ENCODE results near the gene PDE7B. TPM values are rescaled to one million over a fixed set of nuclear protein-coding genes. Genes with fewer than 3 reads are reported as not detected.

The PDE7B gene
- total RNA-seq, 1 experiment from 2014 or later, result not detected

DNA sequence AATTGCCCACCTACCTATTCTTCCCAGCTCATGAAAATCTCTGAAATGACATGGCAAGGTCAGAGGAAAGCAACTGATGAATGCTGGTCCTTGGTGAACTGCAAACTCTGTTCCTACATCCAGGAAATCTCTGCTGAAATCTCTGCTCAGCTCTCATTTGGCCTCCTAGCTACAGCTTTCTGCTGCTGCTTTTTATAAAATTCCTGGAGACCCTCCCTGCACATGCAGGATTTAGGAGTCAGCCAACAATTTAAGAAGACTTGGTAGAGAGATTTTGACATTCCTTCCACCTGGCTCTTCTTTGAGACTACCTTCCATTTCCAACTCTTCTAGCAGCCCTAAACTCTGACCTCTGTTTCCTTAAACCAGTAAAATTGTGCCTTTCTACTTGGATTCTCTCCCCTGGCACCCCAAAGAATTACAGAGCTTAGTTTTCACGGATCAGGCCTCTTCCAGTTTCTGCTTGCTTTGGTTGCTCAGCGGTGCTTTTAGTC is 55.5 kb downstream of the PDE7B start:
- H3K27ac ChIP-seq (ENCODE audit: low read length), result no peak overlapping the region
- H3K36me3 ChIP-seq (ENCODE audit: low read depth, low read length), result no peaks in the 10 kb centered on the region
- no peaks in the 10 kb centered on the region for H3K9me2 ChIP-seq (replicated peaks; ENCODE audit: low read length)
- BruUV-seq (replicated peaks), result no TSS peak
- POLR2A ChIA-PET (ENCODE audit: unreplicated experiment), result no interaction called here
- no peak overlapping the region for H3K4me2 ChIP-seq (ENCODE audit: low read length)
- no peaks in the 10 kb centered on the region for H3K9me3 ChIP-seq (ENCODE audit: low read length)
- H4K20me1 ChIP-seq (ENCODE audit: low read length), result no peaks in the 10 kb centered on the region
- H3K4me1 ChIP-seq (ENCODE audit: insufficient read depth, low read length), result peaks cover 9% of the 10 kb centered on the region
- no peak for TF ChIP-seq CTCF (conservative IDR thresholded peaks at IDR 0.05; ENCODE audit: low read depth, low read length)
- no peak for TF ChIP-seq EZH2 (IDR thresholded peaks at IDR 0.05; ENCODE audit: low read length, unreplicated experiment)
- TF ChIP-seq EZH2phosphoT487 (IDR thresholded peaks at IDR 0.05; ENCODE audit: borderline replicate concordance, low read length), result no peak
- no peak overlapping the region for H3K9ac ChIP-seq (ENCODE audit: low read length)
- CTCF ChIA-PET, result no interaction called here
- 0 out of 2 replicates have a peak overlapping the region, but pooled peaks have one; percentile 18 for H2AFZ ChIP-seq (ENCODE audit: low read length)
- H3F3A ChIP-seq (ENCODE audit: low read length, unreplicated experiment), result no peaks in the 10 kb centered on the region
- H3K79me2 ChIP-seq (ENCODE audit: low read length), result no peaks in the 10 kb centered on the region
- no peaks in the 10 kb centered on the region for H3K27me3 ChIP-seq (ENCODE audit: low read length)
- intact Hi-C loops (cut with micrococcal nuclease), result no loop called here
- no peak for DNase-seq
- no peak overlapping the region for H3K4me3 ChIP-seq (ENCODE audit: low read length)
- ATAC-seq, result no peak

DNA sequence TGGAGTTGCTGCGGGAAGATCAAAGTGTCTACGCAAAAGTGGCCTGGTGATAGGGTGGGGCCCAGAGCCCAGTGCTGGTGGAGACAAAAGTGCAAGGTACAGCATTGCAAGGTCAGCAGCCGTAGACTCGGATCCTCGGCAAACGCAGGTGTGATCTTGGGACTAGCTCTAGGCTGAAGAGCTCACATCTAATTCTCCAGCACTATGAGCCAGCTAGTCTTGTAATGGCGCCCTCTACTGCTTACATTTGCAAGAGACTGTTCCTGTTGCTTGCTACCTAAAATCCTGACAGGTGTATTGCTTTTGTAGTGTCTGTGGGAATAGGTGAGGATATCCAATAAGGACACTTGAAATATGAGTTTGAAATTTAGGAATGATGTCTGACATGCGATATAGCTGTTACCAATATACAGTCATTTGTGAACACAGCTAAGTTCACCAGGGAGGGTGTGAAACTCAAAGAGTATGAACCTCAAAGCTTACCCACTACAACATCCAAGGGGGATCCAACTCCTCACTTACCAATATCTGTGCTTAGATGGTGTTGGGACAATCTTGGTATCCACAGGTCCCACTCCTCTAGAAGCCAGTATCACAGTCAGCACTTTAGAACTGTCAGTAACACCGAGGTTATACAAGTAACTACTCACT is 58.4 kb downstream of the PDE7B start:
- no peaks in the 10 kb centered on the region for H3K9me2 ChIP-seq (replicated peaks; ENCODE audit: low read length)
- H3K9ac ChIP-seq (ENCODE audit: low read length), result no peak overlapping the region
- no peak overlapping the region for H2AFZ ChIP-seq (ENCODE audit: low read length)
- DNase-seq (peak; percentile 74), ATAC-seq (peak; percentile 59)
- H3K4me2 ChIP-seq (ENCODE audit: low read length), result no peak overlapping the region
- peak; percentile 70 for TF ChIP-seq CTCF (conservative IDR thresholded peaks at IDR 0.05; ENCODE audit: low read depth, low read length)
- no peak for TF ChIP-seq EZH2phosphoT487 (IDR thresholded peaks at IDR 0.05; ENCODE audit: borderline replicate concordance, low read length)
- no peak for TF ChIP-seq EZH2 (IDR thresholded peaks at IDR 0.05; ENCODE audit: low read length, unreplicated experiment)
- H3K4me3 ChIP-seq (ENCODE audit: low read length), result no peak overlapping the region
- ChIA-PET CTCF (interaction anchor here (0.5 kb wide), 1 partner anchor 1128 kb away, joined by 4 read pairs; no protein-coding TSS in a partner anchor), POLR2A (ENCODE audit: unreplicated experiment) (interaction anchor here (0.5 kb wide), 1 partner anchor 228 kb away, joined by 8 read pairs; no protein-coding TSS in a partner anchor)
- no TSS peak for BruUV-seq (replicated peaks)
- intact Hi-C loops (cut with micrococcal nuclease), result loop anchor here (2.0 kb wide), 1 partner anchor 373 kb away; no protein-coding TSS in a partner anchor
- no peaks in the 10 kb centered on the region for H4K20me1 ChIP-seq (ENCODE audit: low read length)
- H3F3A ChIP-seq (ENCODE audit: low read length, unreplicated experiment), result no peaks in the 10 kb centered on the region
- H3K27ac ChIP-seq (ENCODE audit: low read length), result no peak overlapping the region
- no peaks in the 10 kb centered on the region for H3K79me2 ChIP-seq (ENCODE audit: low read length)
- H3K9me3 ChIP-seq (ENCODE audit: low read length), result no peaks in the 10 kb centered on the region
- H3K36me3 ChIP-seq (ENCODE audit: low read depth, low read length), result no peaks in the 10 kb centered on the region
- H3K4me1 ChIP-seq (ENCODE audit: insufficient read depth, low read length), result peaks cover 2% of the 10 kb centered on the region
- H3K27me3 ChIP-seq (ENCODE audit: low read length), result no peaks in the 10 kb centered on the region
